NCI-H1048 (cell line): Measurements from ENCODE around the gene MYO1E.
"Not testable (repeated sequence)": the region's sequence is repeated elsewhere in the genome, so short reads cannot be mapped to it uniquely, and the experiment has no call there.

Experiments used
- DNase-seq: peaks from one replicate; lab custom pipeline; 2025; lab: John Stamatoyannopoulos, UW

Gene MYO1E

GRCh38 chr15:59291213-59291549, 81.5 kb downstream of the MYO1E start:
- DNase-seq, result no peak

- no peak for DNase-seq
These were observed 82.1 kb downstream of the MYO1E start for GRCh38 chr15:59290295-59291212.

GRCh38 chr15:59289574-59289973, 83.1 kb downstream of the MYO1E start:
- DNase-seq, result no peak

DNA sequence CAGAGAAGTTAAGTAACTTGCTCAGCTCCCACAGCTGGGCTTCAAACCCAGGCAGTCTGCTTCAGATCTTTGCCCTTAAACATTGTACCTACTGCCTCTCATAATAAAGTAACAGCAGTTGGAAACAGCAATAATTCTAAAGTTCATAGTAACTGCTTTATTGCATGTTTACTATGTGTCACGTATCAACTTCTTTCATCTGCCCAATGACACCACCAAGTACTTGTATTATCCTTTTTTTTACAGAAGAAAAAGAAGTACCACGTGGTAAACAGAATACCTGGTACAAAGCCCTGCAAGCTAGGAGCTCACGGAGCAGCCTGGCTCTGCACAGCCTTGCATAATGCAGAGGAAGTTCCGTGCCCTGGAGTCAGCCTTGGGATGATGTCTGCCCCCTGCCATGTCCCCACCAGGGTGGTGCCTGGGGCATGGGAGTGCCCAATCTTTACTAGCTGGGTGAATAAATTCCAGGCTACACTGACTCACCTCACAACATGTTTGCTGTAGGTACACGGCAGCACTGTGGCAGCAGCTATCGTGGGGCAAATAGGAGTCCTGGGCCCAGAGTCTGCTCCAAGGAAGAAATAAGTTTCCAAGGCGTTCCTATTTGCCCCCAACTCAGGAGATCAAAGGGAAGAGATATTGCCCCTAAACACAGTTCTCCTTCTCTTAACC, 88.8 kb downstream of the MYO1E start:
- DNase-seq, result no peak

- no peak for DNase-seq
These were observed 89.9 kb downstream of the MYO1E start for GRCh38 chr15:59282515-59283337.

DNA sequence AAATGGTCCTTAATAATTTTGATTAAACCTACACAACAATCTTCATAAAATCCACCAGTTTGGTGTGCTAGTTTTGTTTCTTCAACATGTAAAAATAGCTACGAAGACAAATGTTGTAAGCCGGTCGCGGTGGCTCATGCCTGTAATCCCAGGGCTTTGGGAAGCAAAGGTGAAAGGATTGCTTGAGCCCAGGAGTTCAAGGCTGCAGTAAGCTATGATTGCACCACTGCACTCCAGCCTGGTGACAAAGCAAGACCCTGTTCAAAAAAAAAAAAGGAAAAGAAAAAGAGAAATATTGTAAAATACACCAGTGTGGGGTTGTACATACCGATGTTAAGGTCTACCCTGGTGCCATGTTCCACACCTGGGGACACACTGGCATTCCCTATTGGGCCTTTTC, 91.0 kb downstream of the MYO1E start:
- DNase-seq, result no peak

DNA sequence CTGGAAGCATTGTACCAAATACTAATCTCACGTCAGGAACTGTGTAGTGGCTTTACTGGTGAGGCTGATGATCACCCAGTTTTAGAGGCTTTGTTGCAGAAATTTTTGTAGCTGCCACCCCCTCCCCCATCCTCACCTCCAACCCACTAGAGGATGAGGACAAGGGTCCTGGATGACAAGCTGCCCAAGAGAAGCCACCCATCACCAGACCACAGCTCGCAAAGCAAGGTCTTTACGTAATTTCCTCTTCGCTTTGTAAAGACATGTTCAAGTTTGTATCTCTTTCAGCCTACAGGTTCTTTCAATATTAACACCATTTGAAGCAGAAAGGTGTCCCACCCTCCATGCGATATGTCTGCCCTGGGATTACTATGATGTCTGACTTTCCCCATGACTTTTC, 91.8 kb downstream of the MYO1E start:
- no peak for DNase-seq

GRCh38 chr15:59280292-59280691, 92.4 kb downstream of the MYO1E start:
- DNase-seq, result not testable (repeated sequence)

- DNase-seq, result no peak
These were observed 93.6 kb downstream of the MYO1E start for GRCh38 chr15:59279023-59279422.

DNA sequence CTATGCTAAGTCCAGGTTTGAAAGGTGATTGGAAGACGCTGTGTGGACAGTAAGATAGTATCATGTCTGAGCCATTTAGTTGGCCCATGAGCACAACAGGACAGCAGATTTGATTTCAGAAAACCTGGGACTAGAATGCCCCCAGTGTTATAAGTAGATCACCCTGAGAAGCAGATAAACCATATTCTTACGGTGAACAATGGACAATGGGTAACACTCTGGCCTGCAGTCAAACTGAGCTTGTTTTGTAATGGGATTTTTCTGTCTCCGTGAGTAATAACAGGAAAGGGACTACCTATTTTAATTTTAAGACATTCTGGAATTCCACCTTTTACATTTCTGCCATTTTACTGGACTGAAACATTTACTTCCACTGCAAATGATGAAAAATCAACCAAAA, 94.6 kb downstream of the MYO1E start:
- DNase-seq, result no peak

DNA sequence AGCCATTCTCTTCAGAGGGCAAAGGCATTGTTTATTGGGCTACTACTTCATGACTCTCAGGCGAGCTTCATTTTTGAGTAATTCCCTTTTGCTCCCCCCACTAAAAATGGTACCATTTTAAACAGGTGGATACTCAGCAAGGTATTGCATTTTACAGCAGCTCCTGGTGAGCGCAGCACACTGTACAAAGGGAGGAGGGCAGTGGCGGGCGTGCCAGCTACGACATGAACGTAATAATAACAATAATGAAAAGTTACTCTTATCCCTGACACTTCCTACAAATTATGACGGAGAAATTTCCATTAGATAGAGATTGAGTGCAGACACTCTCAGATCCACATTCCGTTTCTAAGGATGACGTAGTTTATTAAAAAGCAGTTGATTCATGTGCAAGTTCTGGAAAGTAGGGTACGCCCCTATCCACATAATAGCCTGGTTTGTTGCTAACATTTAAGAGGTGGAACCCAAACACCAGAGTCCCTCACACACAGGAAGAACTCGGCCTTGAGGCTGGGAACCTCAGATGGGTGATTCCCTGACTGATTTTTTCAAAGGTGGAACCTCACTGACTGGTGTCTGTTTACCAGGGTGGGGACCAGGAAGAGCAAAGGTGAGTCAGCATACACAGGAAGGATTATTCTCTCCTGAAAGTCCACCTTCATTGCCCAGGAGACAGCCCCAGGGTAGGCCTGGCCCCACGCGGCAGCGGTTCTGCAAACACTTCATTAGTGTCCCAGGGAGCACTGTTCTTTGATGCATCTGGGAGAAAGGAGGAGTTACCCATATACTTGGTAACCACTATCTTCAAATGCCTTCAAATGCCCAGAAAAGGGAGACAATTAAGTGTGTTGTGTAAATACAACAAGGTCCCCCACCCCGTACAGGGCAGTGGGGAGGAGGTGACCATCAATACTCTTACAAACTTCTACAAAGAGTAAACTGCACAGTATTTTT, 96.2 kb downstream of the MYO1E start:
- no peak for DNase-seq

DNA sequence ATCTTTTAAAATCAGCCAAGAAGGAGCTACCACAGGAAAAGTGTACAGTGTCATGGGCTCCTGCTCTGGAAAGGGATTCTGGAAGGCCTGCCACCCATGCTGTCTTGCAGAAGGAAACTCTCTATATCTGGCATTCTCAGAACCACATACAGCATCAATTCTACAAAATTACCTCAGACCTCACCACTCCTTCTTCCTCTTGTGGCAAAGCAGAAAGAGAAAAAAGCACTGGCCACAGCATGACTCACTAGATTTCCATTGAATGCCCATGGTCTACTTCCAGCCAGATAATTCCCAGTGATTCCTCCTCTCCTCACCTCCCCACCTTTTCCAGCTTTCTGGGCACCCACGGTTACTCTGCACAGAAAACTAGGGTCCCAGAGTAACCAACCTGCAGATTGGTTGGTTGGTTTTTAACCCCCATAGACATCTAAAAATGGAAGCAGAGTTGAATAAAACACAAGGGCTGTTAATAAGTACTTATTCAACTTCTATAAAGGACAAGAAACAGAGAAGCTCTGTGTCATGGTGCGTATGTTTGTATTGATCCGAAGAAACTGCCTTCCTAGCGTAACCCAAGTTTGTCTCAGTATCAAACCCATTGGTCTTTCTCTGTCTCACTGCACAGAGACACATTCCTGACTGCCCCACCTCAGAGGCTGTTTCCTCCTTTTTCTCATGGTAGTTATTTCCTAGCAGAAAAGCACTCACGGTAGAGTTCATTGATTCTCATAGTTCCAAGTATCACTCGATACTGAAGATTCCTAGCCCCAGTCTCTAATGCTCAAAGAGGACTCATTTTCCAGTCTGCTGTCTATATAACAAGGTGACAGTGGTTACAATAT, 98.3 kb downstream of the MYO1E start:
- no peak for DNase-seq

- DNase-seq, result no peak
These were observed 99.4 kb downstream of the MYO1E start for GRCh38 chr15:59273234-59273633.

GRCh38 chr15:59271595-59272201, 101.0 kb downstream of the MYO1E start:
- no peak for DNase-seq

DNA sequence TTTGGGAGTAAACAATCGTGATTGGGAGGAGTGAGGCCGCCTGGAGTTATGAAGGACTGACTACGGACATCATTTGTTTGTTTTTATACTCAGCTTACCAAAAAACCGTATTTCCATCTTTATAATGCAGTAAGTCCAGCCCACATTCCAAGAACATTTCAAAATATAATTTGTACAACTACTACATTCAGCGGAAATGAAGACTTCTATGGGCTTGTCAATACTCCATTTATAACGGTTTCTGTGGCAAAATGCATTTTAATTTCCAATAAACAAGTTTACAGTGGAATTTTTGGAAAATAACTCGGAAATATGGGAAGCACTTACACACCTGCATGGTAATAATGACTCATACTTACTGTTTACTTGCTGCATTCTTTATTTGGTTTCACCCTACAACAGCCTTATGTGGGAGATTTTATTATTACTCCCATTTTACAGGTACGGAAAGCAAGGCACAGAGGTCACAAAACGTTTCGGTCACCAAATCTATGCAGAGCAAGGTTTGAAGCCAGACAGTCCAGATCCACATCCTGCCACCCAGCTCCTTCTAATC, 103.7 kb downstream of the MYO1E start:
- DNase-seq, result no peak

GRCh38 chr15:59268168-59268851, 104.4 kb downstream of the MYO1E start:
- DNase-seq, result no peak

- no peak for DNase-seq
These were observed 106.6 kb downstream of the MYO1E start for GRCh38 chr15:59266028-59266427.

- no peak for DNase-seq
These were observed 110.4 kb downstream of the MYO1E start for GRCh38 chr15:59262316-59262715.

- DNase-seq, result no peak
These were observed 112.6 kb downstream of the MYO1E start for GRCh38 chr15:59260090-59260489.
